Stimulated activated CD8-positive, alpha-beta memory T cell treated with anti-CD3 and anti-CD28 coated beads, Interleukin-12 subunit alpha, Interleukin-12 subunit beta, amount 100 ng/mL, for 4 hours (primary cell): ENCODE measurements around the gene HYAL4.
"Not testable (repeated sequence)": the region's sequence is repeated elsewhere in the genome, so short reads cannot be mapped to it uniquely, and the experiment has no call there.

Source experiments
- DNase-seq: peaks from one replicate; pipeline ENCODE4 v3.0.0-alpha.2; 2020; ENCODE audit warnings: low read depth

Gene HYAL4

DNA sequence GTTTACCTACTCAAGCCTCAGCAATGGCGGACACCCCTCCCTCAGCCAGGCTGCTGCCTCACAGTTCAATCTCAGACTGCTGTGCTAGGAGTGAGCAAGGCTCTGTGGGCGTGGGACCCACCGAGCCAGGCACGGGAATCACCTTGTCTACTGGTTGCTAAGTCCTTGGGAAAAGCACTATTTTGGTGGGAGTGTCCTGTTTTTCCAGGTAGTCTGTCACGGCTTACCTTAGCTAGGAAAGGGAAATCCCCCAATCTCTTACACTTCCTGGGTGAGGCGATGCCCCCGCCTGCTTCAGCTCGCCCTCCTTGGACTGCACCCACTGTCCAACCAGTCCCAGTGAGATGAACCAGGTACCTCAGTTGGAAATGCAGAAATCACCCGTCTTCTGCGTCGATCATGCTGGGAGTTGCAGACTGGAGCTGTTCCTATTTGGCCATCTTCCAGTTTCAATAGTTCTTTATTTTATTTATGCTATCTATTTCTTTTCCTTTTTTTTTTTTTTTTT, at the start of gene HYAL4:
TSS of gene HYAL4 (plus strand) at position 458 of the 508 bp plus-strand sequence. CDS start 23,105 bp downstream, outside the sequence.
- DNase-seq: no peak

DNA sequence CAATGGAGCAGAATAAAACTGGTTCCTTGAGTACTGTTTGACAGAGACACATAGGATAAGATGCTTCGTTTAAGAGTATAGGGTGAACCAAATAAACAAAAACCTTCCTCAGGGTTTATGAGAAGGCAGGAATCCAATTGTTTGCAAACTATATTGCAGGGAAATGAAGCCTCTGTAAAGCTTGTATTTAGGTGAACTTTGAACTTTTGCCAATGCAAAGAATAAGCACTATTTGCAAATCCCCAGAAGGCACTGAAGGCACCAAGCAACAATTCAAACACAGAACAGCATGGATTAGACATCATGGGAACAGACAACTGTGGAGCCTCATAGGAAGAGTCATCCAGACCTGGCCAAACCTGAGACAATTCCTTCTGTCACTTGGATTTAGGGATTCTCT, 49.1 kb upstream of the HYAL4 start:
- DNase-seq: no peak

DNA sequence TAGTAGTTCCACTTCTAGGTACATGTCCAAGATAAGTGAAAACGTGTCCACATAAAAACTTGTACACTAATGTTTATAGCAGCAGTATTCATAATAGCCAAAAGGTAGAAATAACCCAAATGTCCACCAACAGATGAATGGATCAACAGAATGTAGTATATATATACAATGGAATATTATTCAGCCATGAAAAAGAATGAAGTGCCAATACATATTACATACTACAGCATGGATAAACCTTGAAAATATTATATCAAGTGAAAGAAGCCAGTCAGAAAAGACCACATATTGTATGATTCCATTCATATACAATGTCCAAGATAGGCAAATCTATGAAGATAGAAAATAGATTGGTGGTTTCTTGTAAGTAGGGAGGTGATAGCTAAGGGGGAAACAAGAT, 48.4 kb upstream of the HYAL4 start:
- no peak for DNase-seq

DNA sequence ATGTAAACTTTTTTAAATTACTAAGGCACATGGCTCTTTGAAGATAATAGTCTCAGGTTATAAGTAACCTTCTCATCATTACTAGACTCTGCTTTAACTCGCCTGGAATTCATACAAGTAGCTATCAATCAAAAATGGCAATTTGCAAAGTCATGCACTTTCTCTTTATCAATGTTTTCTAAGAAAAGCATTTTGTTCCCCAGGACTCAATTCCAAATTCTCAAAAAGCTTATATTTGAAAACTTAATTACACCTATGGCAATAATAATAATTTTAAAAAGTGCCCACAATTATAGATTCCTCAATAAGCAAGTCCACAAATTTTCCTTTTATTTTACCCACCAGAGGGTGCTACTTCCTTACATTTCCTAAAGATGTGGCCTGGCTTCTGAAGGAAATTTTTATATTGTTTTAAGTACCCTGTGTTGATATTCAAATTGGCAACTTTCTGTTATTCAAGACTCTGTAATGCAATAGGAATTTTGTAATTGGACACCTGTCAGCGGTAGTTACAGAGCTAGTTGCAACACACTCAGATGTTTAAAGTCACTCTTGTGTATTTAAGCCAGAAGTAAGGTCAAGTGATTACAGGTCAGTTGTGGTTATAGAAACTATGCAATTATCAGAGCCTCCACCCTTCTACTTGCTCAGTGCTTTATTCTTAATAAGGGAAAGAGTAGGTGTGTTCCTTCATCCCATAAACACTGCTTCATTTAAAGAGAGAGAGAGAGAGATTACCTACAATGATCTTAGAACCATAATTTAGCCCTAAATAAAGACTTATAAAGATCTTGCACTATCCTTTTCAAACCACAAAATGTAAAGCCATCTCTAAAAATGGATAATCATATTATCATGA, 47.1 kb upstream of the HYAL4 start:
- no peak for DNase-seq

GRCh38 chr7:123798532-123799188, 46.3 kb upstream of the HYAL4 start:
- DNase-seq: no peak

GRCh38 chr7:123802249-123802648, 42.7 kb upstream of the HYAL4 start:
- DNase-seq: no peak

DNA sequence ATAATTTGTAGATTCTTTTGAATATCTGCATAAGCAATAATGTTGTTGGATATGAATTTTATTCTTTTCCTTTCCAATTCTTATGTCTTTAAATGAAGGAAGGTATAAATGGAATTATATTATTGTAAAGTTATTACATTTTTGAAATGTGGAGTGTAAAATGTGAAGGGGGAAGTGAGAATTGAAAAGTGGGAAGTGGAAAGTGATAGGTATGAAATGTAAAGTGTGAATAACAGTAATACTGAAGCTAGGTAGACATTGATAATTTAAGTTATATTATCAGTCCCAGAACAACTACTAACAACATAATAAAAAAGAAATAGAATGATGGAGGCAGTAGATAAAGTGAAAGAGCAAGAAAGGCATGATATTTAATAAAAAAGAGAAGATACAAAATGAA, 39.7 kb upstream of the HYAL4 start:
- DNase-seq: no peak

DNA sequence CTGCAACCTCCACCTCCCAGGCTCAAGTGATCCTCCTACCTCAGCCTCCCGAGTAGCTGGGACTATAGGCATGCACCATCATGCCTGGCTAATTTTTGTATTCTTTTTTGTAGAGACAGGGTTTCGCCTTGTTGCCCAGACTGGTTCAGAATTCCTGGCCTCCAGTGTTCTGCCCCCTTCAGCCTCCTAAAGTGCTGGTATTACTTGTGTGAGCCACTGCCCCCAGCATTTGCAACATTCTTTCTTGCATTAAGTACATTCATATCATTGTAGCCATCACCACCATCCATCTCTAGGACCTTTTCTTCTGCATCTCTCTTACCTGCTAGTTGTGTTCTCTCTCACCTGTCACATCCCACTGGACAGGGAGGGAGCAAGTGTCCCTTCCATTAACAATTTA, 35.5 kb upstream of the HYAL4 start:
- DNase-seq: no peak

- DNase-seq: no peak
Observed at GRCh38 chr7:123811056-123811455, 33.9 kb upstream of the HYAL4 start.

GRCh38 chr7:123816916-123817315, 28.1 kb upstream of the HYAL4 start:
- DNase-seq: no peak

DNA sequence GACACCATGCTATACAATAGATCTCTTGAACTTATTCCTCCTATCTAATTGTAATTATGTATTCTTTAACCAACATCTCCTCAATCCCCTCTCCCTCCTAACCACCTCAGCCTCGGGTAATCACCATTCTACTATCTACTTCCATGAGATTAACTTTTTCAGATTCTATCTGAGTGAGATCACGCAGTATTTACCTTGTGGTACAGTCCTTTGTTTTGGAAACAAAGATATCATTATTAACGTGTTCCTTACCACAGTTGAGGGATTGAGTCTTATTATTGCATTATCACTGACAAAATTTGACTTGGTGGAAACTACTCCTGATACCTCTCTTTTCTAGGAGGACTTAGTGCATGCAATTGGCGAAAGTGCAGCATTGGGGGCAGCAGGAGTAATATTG, 26.0 kb upstream of the HYAL4 start:
- no peak for DNase-seq

DNA sequence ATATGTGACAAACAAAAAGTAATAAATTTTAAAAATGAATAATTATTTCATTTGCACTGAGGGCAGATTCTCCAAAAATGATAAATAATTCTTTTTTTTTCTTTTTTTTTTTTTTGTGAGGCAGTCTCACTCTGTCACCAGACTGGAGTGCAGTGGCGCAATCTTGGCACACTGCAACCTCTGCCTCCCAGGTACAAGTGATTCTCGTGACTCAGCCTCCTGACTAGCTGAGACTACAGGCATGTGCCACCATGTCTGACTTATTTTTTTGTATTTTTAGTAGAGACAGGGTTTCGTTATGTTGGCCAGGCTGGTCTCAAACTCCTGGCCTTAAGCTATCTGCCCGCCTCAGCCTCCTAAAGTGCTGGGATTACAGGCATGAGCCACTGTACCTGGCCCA, 25.2 kb upstream of the HYAL4 start:
- DNase-seq: not testable (repeated sequence)

DNA sequence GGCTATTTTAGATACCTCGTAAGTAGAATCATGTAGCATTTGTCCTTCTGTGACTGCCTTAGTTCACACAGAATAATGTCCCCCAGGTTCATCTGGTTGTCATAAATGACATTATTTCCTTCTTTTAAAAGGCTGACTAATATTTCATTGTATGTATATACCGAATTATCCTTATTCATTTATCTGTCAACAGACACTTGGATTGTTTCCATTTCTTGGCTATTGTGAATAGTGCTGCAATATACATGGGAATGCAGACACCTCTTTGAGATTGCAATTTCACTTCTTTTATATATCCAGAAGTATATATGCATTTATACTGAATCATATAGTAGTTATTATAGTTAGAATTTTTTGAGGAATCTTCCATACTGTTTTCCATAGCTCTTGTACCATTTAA, 24.1 kb upstream of the HYAL4 start:
- DNase-seq: no peak

GRCh38 chr7:123821320-123821719, 23.6 kb upstream of the HYAL4 start:
- no peak for DNase-seq

DNA sequence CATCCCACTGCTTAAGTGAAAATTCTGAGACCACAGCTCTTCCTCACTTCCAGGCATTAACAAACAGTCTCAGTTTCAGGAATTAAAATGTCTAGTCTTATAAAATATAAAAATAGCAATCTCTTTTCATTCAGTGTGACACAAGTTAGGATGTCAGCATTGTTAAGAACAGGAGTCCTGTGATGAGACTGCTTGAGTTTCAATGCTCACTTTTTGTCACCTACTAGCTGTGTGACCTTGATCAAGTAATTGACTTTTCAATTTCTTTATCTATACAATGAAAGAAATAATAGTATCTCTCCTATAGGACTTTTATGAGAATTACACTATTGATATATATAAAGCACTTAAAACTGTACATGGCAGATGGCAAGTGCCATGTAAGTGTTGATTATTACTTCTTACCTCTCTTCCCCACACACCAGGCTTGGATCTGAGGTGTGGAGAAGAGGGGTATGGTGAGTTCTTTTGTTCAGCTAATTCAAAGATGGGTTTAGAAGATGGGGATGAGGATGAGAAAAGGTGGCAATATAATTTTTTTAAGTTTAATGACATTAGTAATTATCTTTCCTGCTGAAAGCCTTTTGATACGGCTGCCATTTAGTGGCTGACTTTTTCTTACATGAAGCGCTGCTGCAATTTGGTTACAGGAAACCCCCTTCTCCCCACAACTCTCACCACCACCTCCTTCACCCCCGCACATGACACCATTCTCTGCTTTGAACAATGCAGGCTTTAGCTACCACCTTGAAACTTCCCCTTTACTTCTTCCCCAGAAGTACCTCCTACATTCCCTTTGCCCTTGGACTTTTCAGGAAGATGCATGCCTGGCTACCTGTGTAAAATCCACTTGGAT, 20.8 kb upstream of the HYAL4 start:
- DNase-seq: peak; percentile 4

- DNase-seq: no peak
Observed at GRCh38 chr7:123824754-123825067, 20.3 kb upstream of the HYAL4 start.

DNA sequence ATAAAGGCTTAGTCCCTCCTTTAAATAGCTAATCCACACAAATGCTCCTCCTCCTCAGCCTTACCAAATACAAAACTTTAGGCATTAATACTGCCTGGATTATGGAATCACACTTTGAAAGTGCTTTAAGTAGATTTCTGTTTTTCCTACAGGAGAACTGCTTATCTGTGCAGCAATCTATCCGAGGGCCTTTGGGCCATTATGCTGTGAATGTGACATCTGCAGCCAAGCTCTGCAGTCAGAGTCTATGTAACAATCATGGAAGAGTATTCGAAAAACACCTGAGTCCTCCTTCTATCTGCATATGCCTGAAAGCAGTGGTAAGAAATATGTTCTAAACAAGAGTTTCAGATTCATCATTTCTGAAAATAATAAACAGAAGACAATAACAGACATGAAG, 16.2 kb upstream of the HYAL4 start:
- no peak for DNase-seq

DNA sequence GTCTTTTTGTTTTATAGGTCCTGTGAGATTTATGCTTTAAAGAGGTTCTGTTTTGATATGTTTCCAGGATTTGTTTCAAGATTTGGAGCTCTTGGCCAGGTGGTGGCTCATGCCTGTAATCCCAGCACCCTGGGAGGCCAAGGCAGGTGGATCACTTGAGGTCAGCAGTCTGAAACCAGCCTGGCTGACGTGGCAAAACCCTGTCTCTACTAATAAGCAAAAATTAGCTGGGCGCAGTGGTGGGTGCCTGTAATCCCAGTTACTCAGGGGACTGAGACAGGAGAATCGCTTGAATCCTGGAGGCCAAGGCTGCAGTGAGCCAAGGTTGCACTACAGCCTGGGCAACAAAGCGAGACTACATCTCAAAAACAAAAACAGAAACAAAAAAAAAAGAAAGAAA, 8.3 kb upstream of the HYAL4 start:
- no peak for DNase-seq

GRCh38 chr7:123839106-123839505, 5.9 kb upstream of the HYAL4 start:
- not testable (repeated sequence) for DNase-seq

DNA sequence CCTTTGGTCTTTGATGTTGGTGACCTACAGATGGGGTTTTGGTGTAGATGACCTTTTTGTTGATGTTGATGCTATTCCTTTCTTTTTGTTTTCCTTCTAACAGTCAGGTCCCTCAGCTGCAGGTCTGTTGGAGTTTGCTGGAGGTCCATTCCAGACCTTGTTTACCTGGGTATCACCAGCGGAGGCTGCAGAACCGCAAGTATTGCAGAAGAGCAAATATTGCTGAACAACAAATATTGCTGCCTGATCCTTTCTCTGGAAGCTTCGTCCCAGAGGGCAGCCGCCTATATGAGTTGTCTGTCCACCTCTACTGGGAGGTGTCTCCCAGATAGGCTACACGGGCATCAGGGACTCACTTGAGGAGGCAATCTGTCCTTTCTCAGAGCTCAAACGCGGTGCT, 827 bp upstream of the HYAL4 start:
- not testable (repeated sequence) for DNase-seq

DNA sequence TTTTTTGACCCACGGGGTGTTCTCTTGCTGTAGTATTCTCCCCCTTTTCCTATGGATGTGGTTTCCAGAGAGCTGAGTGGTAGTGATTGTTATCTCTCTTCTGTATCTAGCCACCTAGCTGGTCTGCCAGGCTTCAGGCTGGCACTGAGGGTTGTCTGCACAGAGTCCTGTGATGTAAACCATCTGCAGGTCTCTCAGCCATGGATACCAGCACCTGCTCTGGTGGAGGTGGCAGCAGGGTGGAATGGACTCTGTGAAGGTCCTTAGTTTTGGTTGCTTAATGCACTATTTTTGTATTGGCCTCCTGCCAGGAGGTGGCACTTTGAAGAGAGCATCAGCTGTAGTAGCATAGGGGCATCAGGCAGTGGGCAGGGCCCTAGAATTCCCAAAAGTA, 851 bp downstream of the HYAL4 start:
- DNase-seq: no peak

- DNase-seq: no peak
Observed at GRCh38 chr7:123846217-123846891, 1.4 kb downstream of the HYAL4 start.
